Ovary (tissue), 9 donors: ENCODE results near the gene RHBDL1. TPM values are rescaled to one million over a fixed set of nuclear protein-coding genes. Genes with fewer than 3 reads are reported as not detected.

Experiments
- DNase-seq, 5 donors: peaks; one replicate each; pipeline ENCODE4 v3.0.0-alpha.2; 2019 to 2020
- H3K27ac ChIP-seq, 2 donors: fragments of 200-600 bp; one replicate each; pipeline versions ENCODE4 v1.5.1 to v1.8.0; 2019 to 2022
- H3K27me3 ChIP-seq: fragments of 200-600 bp; one replicate; pipeline ENCODE4 v1.8.0; 2022
- H3K36me3 ChIP-seq: fragments of 200-600 bp; sonication (generic); one replicate; pipeline ENCODE4 v1.5.1; 2019
- H3K4me1 ChIP-seq: one replicate; pipeline ENCODE4 v1.8.1; 2013; ENCODE audit warnings: mild to moderate bottlenecking, moderate library complexity; ENCODE audit not compliant: insufficient read depth
- H3K4me3 ChIP-seq: fragments of 200-600 bp; sonication (generic); one replicate; pipeline ENCODE4 v1.5.1; 2017
- H3K9me3 ChIP-seq, 2 donors: fragments of 200-600 bp in 1 of 2; sonication (generic) in 1 of 2; one replicate each; pipeline versions ENCODE4 v1.5.1 to v1.8.1; 2013 to 2019; ENCODE audit warnings: mild to moderate bottlenecking in 1 of 2, moderate library complexity in 1 of 2
- CTCF ChIP-seq, 3 donors: fragments of 450-650 bp in 2 of 3; fragments of 200-600 bp in 1 of 3; IDR thresholded peaks; one replicate each; pipeline versions ENCODE4 v1.5.1 to v1.8.0; 2016 to 2022; ENCODE audit warnings: antibody characterized with exemption in 3 of 3, mild to moderate bottlenecking in 1 of 3
- EP300 ChIP-seq: sonication (generic); formaldehyde crosslinking; IDR thresholded peaks from one replicate; pipeline ENCODE4 v1.6.1; 2017; ENCODE audit warnings: antibody characterized with exemption
- POLR2A ChIP-seq: fragments of 450-650 bp; IDR thresholded peaks from one replicate; pipeline ENCODE4 v1.6.1; 2017; ENCODE audit warnings: antibody characterized with exemption, mild to moderate bottlenecking, moderate library complexity
- WGBS, 3 donors: extraction: QIAGEN DNeasy Blood & Tissue Kit in 1 of 3; methylation state at CpG; one replicate each; pipeline versions ENCODE4 v1.1.5 to v1.1.7; 2013 to 2017; 5-methylcytosine and 5-hydroxymethylcytosine counted together
- intact Hi-C, 4 donors: fragments of 100-400 bp; cut with DNase I; formaldehyde crosslinking; loops; one replicate each; pipeline versions ENCODE4 v1.11.0 to v1.15.1; 2022 to 2023
- polyA plus RNA-seq, 2 donors: library from polyadenylated mRNA; stranded (reverse); fragments of 200-250 nt in 1 of 2; fragments of 350-450 nt in 1 of 2; fragmentation: Illumina TruSeq in 1 of 2; extraction: RNeasy Lipid Tissue Mini Kit (QIAGEN cat#74804) in 1 of 2; gene quantifications; one replicate each; pipeline ENCODE4 v1.2.3, GENCODE V29; 2013 to 2014
- total RNA-seq, 7 donors: library from RNA; depleted of rRNA in 2 of 7; stranded (reverse); fragments of >200 nt in 2 of 7; fragmentation: NEBNext Ultra II Directional in 3 of 7; extraction: Animal tissue kit (Norgen Biotek cat#: 25700) in 3 of 7; gene quantifications; one replicate each; pipeline versions ENCODE4 v1.1.0 to v1.2.4, GENCODE V29; 2016 to 2023
- donor health status: DM: no; HTN: no; CAD: no; lungs with moderate emphysema.
- donor health status: DM: no; HTN: no; CAD: no.
- donor health status: Bipolar disorder and iron deficiency.
- donor health status: DM: yes; HTN: yes; CAD: no.
- donor health status: DM: no; HTN: no; CAD: no.
- donor health status: DM: yes; HTN: yes; CAD: no.

The RHBDL1 gene
- total and polyA plus RNA-seq, 9 donors: 0.50 to 4.3 (median 1.4) TPM; not detected in 1

DNA sequence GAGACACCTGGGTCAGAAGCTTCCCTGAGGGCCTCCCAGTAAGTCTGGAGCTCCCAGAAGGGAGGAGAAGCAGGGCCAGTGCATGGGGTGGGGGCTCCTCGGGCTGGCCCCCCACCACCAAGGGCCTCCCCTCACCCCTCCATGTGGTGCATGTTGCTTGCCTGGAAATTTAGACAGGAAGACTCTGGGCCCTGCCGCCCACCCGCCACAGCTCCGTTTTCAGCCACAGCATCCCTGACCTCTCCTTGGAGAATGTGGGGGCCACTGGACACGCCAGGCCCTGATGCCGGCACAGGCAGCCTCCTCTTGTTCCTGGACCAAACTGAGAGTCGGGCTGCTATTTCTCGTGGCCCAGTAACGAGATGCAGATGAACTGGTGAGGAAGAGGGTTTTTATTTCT, 36.6 kb upstream of the RHBDL1 start:
- Histone ChIP-seq H3K36me3 (no peaks in the 10 kb centered on the region), H3K4me3 (no peak overlapping the region), H3K9me3 (no peaks in the 10 kb centered on the region), H3K27me3 (no peaks in the 10 kb centered on the region), H3K4me1 (peaks cover 19% of the 10 kb centered on the region), H3K27ac (no peak overlapping the region)
- intact Hi-C loops: loop anchor here in 1 of 4 donors (5.0 to 10.0 kb wide), 2 partner anchors 47 to 1326 kb away; partner anchors contain the start of genes RAB40C, RNF151 and RPS2
- peak in 2 of 5 donors; percentile 19 to 34 for DNase-seq
- no peak for TF ChIP-seq CTCF (IDR thresholded peaks at IDR 0.05)
- no peak for TF ChIP-seq EP300
- TF ChIP-seq POLR2A: no peak
- WGBS, 3 donors: 61 to 68% (median 64%) methylated on average over 9 of the region's 9 CpGs

DNA sequence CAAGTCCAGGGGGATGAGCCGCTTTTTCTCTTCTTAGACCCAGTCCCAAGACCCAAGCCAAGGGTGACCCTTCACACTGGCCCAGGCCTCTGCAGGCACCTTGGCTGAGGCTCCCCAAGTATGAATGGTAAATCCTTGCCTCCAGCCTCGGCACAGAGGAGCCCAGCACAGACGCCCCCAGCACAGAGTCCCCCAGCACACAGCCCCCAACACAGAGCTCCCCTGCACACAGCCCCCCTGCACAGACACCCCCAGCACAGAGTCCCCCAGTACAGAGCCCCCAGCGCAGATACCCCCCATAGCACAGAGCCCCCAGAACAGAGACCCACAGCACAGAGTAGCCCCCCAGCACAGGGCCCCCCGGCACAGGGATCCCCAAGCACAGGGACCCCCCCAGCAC, 34.9 kb upstream of the RHBDL1 start:
- H3K27me3 ChIP-seq: no peaks in the 10 kb centered on the region
- H3K27ac ChIP-seq: no peak overlapping the region
- no peaks in the 10 kb centered on the region for H3K9me3 ChIP-seq
- H3K4me3 ChIP-seq: no peak overlapping the region
- DNase-seq: peak in 1 of 5 donors; percentile 36
- intact Hi-C loops: loop anchor here in 1 of 4 donors (5.0 kb wide), 1 partner anchor 58 kb away; no protein-coding TSS in a partner anchor
- 85 to 96% (median 90%) methylated on average over 3 to 5 of the region's 5 CpGs for WGBS, 3 donors
- peaks cover 16% of the 10 kb centered on the region for H3K4me1 ChIP-seq
- TF ChIP-seq POLR2A (no peak), EP300 (no peak), CTCF (IDR thresholded peaks at IDR 0.05) (no peak)
- no peaks in the 10 kb centered on the region for H3K36me3 ChIP-seq

DNA sequence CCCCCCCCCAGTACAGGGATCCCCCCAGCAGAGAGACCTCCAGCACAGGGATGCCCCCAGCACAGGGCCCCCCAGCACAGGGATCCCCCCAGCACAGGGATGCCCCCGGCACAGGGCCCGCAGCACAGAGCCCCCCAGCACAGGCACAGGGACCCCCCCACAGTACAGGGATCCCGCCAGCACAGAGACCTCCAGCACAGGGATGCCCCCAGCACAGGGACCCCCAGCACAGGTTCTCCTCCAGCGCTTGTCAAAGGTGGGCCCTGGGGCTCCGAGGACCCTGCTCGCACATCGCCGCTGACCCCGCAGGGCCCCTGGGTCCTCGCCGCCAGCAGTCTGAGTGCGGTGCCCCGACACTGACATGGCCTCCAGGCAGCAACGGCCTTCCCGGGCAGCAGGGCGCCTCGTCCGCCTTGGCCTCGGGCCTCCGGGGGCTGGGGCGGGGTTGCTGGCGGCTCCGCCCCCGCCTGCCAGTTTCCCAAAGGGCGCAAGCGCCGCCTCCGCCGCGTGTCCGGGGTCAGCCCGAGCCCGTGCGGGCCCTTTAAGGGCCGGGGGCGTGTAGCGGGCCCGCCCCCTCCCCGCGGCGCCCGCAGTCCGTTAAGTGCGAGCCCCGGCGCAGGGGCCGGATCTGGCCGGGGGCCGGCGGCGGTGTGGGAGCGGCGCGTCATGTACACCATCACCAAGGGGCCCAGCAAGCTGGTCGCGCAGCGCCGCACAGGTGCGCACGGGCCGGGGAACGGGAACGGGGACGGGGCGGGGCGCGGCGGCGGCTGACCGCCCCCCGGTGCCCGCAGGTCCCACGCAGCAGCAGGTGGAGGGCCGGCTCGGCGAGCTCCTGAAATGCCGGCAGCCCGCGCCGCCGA, 33.9 kb upstream of the RHBDL1 start, which contains the start of gene MCRIP2:
Gene MCRIP2 (plus strand): TSS at position 503 of the 863 bp plus-strand sequence. CDS start 164 bp downstream, at position 667.
- 1 to 2% (median 1%) methylated on average over 8 to 81 of the region's 81 CpGs for WGBS, 3 donors
- peak; percentile 85 to 92 (median 90) for DNase-seq
- H3K27ac ChIP-seq: peak within 1 kb of the TSS; percentile 64 to 82
- no peaks in the 10 kb centered on the region for H3K9me3 ChIP-seq
- peaks cover 17% of the 10 kb centered on the region for H3K4me1 ChIP-seq
- peak within 1 kb of the TSS; percentile 73 for H3K4me3 ChIP-seq
- no peaks in the 10 kb centered on the region for H3K36me3 ChIP-seq
- TF ChIP-seq CTCF (IDR thresholded peaks at IDR 0.05) (no peak), EP300 (no peak), POLR2A (no peak)
- H3K27me3 ChIP-seq: no peaks in the 10 kb centered on the region
- intact Hi-C loops: loop anchor here in 1 of 4 donors (5.0 kb wide), 1 partner anchor 59 kb away; no protein-coding TSS in a partner anchor

- Histone ChIP-seq H3K36me3 (no peaks in the 10 kb centered on the region), H3K27me3 (no peaks in the 10 kb centered on the region), H3K9me3 (no peaks in the 10 kb centered on the region), H3K4me1 (peaks cover 16% of the 10 kb centered on the region), H3K27ac (peak overlapping the region; percentile 41 to 82), H3K4me3 (peak overlapping the region; percentile 73)
- DNase-seq: peak; percentile 81 to 85 (median 83)
- intact Hi-C loops: loop anchor here in 1 of 4 donors (5.0 kb wide), 1 partner anchor 60 kb away; no protein-coding TSS in a partner anchor
- TF ChIP-seq POLR2A (no peak), EP300 (no peak), CTCF (IDR thresholded peaks at IDR 0.05) (no peak)
- WGBS, 3 donors: 5 to 9% (median 6%) methylated on average over 33 to 72 of the region's 72 CpGs
Observed at GRCh38 chr16:642189-643049, 33.1 kb upstream of the RHBDL1 start.
